WTC11 (cell line): ENCODE measurements around the gene NUP93.

Experiments
- CREB1 ChIP-seq: sonication (generic); formaldehyde crosslinking; IDR thresholded peaks from 2 replicates; pipeline ENCODE4 v1.8.0; 2023; ENCODE audit warnings: mild to moderate bottlenecking, missing genetic modification reagents
- CTCF ChIP-seq: fragments of 200-600 bp; IDR thresholded peaks from 2 replicates; pipeline ENCODE4 v1.8.0; 2022; ENCODE audit warnings: antibody characterized with exemption
- E2F1 ChIP-seq: sonication (generic); formaldehyde crosslinking; IDR thresholded peaks from 2 replicates; pipeline ENCODE4 v1.8.0; 2022; ENCODE audit warnings: mild to moderate bottlenecking, missing genetic modification reagents
- FOXK1 ChIP-seq: sonication (generic); formaldehyde crosslinking; IDR thresholded peaks from 2 replicates; pipeline ENCODE4 v1.8.0; 2022; ENCODE audit warnings: mild to moderate bottlenecking, moderate library complexity, missing genetic modification reagents
- KAT7 ChIP-seq: sonication (generic); formaldehyde crosslinking; IDR thresholded peaks from 2 replicates; pipeline ENCODE4 v1.8.1; 2023; ENCODE audit warnings: missing genetic modification reagents, mild to moderate bottlenecking, borderline replicate concordance
- NFE2L1 ChIP-seq: sonication (generic); formaldehyde crosslinking; IDR thresholded peaks from 2 replicates; pipeline ENCODE4 v1.8.1; 2023; ENCODE audit warnings: missing genetic modification reagents
- SP1 ChIP-seq: sonication (generic); formaldehyde crosslinking; conservative IDR thresholded peaks from 2 replicates; pipeline ENCODE4 v1.8.1; 2022; ENCODE audit warnings: missing genetic modification reagents

- TF ChIP-seq CTCF (no peak), E2F1 (CRISPR knock-in tag) (no peak), FOXK1 (CRISPR knock-in tag) (no peak), NFE2L1 (CRISPR knock-in tag) (no peak), SP1 (CRISPR knock-in tag) (no peak), KAT7 (no peak), CREB1 (CRISPR knock-in tag) (no peak)
Measured at GRCh38 chr16:56859636-56860035, 129.7 kb downstream of the NUP93 start.
